Hematopoietic multipotent progenitor cell treated with erythropoietin and hydrocortisone succinate and interleukin-3 and kit ligand, for 17 days (in vitro differentiated cells): ENCODE measurements around the gene CYP51A1.
"Not testable (repeated sequence)": the region's sequence is repeated elsewhere in the genome, so short reads cannot be mapped to it uniquely, and the experiment has no call there.

Experiments
- DNase-seq: peaks from one replicate; pipeline ENCODE4 v3.0.0-alpha.2; 2015; ENCODE audit warnings: low spot score

The CYP51A1 gene

GRCh38 chr7:92134271-92135051 lies at the start of gene CYP51A1:
TSS of gene CYP51A1 (minus strand) at chr7:92134477. CDS start at chr7:92134364, 113 bp downstream.
- DNase-seq = peak; percentile 93

GRCh38 chr7:92178928-92179924 lies 44.9 kb upstream of the CYP51A1 start, which contains the start of gene LRRD1:
TSS of gene LRRD1 (minus strand) at chr7:92179142. CDS start at chr7:92165202, 13,940 bp downstream.
- peak; percentile 83 for DNase-seq

GRCh38 chr7:92177362-92177761 lies 43.1 kb upstream of the CYP51A1 start:
- DNase-seq = no peak

- not testable (repeated sequence) for DNase-seq
Measured at GRCh38 chr7:92169529-92169928, 35.3 kb upstream of the CYP51A1 start.

- DNase-seq = no peak
Measured at GRCh38 chr7:92161271-92161670, 27.0 kb upstream of the CYP51A1 start.

- DNase-seq = no peak
Measured at GRCh38 chr7:92158660-92159575, 24.6 kb upstream of the CYP51A1 start.

GRCh38 chr7:92156990-92157389 lies 22.7 kb upstream of the CYP51A1 start:
- DNase-seq = no peak

- no peak for DNase-seq
Measured at GRCh38 chr7:92155108-92155739, 20.9 kb upstream of the CYP51A1 start.

GRCh38 chr7:92150450-92151017 lies 16.3 kb upstream of the CYP51A1 start:
- DNase-seq = no peak

GRCh38 chr7:92149736-92150239 lies 15.5 kb upstream of the CYP51A1 start:
- no peak for DNase-seq

GRCh38 chr7:92143192-92143880 lies 9.1 kb upstream of the CYP51A1 start:
- not testable (repeated sequence) for DNase-seq

GRCh38 chr7:92142791-92143190 lies 8.5 kb upstream of the CYP51A1 start:
- DNase-seq = not testable (repeated sequence)

- no peak for DNase-seq
Measured at GRCh38 chr7:92141161-92141560, 6.9 kb upstream of the CYP51A1 start.

GRCh38 chr7:92137557-92137956 lies 3.3 kb upstream of the CYP51A1 start:
- DNase-seq = no peak

GRCh38 chr7:92135052-92135889 lies 994 bp upstream of the CYP51A1 start:
- DNase-seq = peak; percentile 17

- peak; percentile 76 for DNase-seq
Measured at GRCh38 chr7:92133737-92134270, 473 bp downstream of the CYP51A1 start.

GRCh38 chr7:92133133-92133736 lies 1.0 kb downstream of the CYP51A1 start:
- no peak for DNase-seq

- no peak for DNase-seq
Measured at GRCh38 chr7:92131764-92132330, 2.4 kb downstream of the CYP51A1 start.
